Measurements from ENCODE around the gene CMTM4.

DNA sequence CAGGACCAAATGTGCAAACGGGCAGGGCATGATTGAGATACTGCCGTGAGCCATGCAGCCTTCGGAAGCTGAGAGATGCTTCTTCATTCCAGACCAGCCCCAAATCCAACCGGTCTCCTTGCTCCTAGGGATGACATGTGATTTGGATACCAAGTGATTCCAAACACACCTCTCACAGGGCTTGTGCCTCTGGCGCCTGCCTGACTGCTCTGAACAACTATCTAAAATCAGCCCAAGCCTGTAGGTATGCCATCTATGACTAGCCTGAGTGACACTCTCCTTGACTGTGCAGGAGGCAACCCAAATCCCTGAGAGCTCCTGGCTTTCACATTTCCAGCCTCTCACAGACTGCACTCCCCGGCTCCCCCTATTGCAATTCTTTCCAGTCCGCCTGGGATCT lies 34.6 kb upstream of the CMTM4 start:
- TF ChIP-seq, protein P1, sequence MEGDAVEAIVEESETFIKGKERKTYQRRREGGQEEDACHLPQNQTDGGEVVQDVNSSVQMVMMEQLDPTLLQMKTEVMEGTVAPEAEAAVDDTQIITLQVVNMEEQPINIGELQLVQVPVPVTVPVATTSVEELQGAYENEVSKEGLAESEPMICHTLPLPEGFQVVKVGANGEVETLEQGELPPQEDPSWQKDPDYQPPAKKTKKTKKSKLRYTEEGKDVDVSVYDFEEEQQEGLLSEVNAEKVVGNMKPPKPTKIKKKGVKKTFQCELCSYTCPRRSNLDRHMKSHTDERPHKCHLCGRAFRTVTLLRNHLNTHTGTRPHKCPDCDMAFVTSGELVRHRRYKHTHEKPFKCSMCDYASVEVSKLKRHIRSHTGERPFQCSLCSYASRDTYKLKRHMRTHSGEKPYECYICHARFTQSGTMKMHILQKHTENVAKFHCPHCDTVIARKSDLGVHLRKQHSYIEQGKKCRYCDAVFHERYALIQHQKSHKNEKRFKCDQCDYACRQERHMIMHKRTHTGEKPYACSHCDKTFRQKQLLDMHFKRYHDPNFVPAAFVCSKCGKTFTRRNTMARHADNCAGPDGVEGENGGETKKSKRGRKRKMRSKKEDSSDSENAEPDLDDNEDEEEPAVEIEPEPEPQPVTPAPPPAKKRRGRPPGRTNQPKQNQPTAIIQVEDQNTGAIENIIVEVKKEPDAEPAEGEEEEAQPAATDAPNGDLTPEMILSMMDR (IDR thresholded peaks at IDR 0.05): no peak
- no peak for TF ChIP-seq POLR2A (IDR thresholded peaks at IDR 0.05)
